Endothelial cell of umbilical vein (primary cell): ENCODE results near the gene COQ8B. TPM values are rescaled to one million over a fixed set of nuclear protein-coding genes. Genes with fewer than 3 reads are reported as not detected.

ENCODE experiments used
- BruUV-seq: library from RNA; stranded (reverse); fragments of 400-500 nt; replicated peaks from 2 replicates; lab custom pipeline; 2021; lab: Mats Ljungman, UMichigan
- CTCF ChIA-PET: fragments of 300-600, 350-600 bp; sonication (Branson Sonifier 250); formaldehyde crosslinking; loops from one replicate; lab custom pipeline; 2021; ENCODE audit warnings: antibody characterized with exemption, inconsistent platforms; lab: Charles Lee
- POLR2A ChIA-PET: fragments of 300-600, 350-600 bp; sonication (Branson Sonifier 250); formaldehyde crosslinking; loops from one replicate; lab custom pipeline; 2021; ENCODE audit warnings: antibody characterized with exemption, inconsistent platforms; lab: Charles Lee
- DNase-seq: peaks from one replicate; pipeline ENCODE4 v3.0.0-alpha.2; 2011; ENCODE audit warnings: low read depth, low spot score
- FAIRE-seq: peaks from 2 replicates; lab custom pipeline; 2011; peaks lifted over from hg19 to GRCh38; lab: Jason Lieb, UNC
- H2AFZ ChIP-seq: 2 replicates; pipeline ENCODE4 v1.6.0; 2012; ENCODE audit warnings: low read depth, low read length, control low read depth, inconsistent platforms
- H3K27ac ChIP-seq: 2 replicates; pipeline ENCODE4 v1.5.1; 2011; ENCODE audit warnings: low read depth, mild to moderate bottlenecking, control low read depth, low read length, moderate library complexity; ENCODE audit not compliant: insufficient read depth
- H3K27me3 ChIP-seq, 2 experiments: 2 replicates each; pipeline versions ENCODE4 v1.6.0 to v1.6.1; 2011; ENCODE audit warnings: low read length in 2 of 2, mixed read lengths in 1 of 2; ENCODE audit not compliant: control insufficient read depth in 2 of 2, insufficient read depth in 2 of 2
- H3K36me3 ChIP-seq, 2 experiments: 2 replicates in 1 of 2; 3 replicates in 1 of 2; pipeline ENCODE4 v1.5.1; 2011; ENCODE audit warnings: low read length in 2 of 2, mild to moderate bottlenecking in 1 of 2, moderate library complexity in 1 of 2; ENCODE audit not compliant: control insufficient read depth in 2 of 2, insufficient read depth in 2 of 2; ENCODE audit errors: extremely low read depth in 1 of 2
- H3K4me1 ChIP-seq: 3 replicates; pipeline ENCODE4 v1.5.1; 2011; ENCODE audit warnings: mild to moderate bottlenecking, low read length; ENCODE audit not compliant: control insufficient read depth, insufficient read depth; ENCODE audit errors: extremely low read depth
- H3K4me2 ChIP-seq: 2 replicates; pipeline ENCODE4 v1.6.1; 2011; ENCODE audit warnings: low read length, control low read depth, mixed read lengths; ENCODE audit not compliant: insufficient read depth
- H3K4me3 ChIP-seq, 3 experiments: fragments of 200-600 bp in 1 of 3; sonication (generic), shearing (Covaris generic) in 1 of 3; replicated peaks in 1 of 3; 2 replicates each; pipeline ENCODE4 v1.5.1; 2011 to 2016; ENCODE audit warnings: control low read depth in 3 of 3, low read length in 3 of 3, mild to moderate bottlenecking in 2 of 3, inconsistent platforms in 1 of 3, low read depth in 1 of 3, moderate library complexity in 1 of 3; ENCODE audit not compliant: insufficient read depth in 1 of 3
- H3K79me2 ChIP-seq: 2 replicates; pipeline ENCODE4 v1.6.0; 2012; ENCODE audit warnings: low read length, inconsistent platforms; ENCODE audit not compliant: control insufficient read depth, insufficient read depth
- H3K9ac ChIP-seq: replicated peaks from 2 replicates; pipeline ENCODE3; 2011; ENCODE audit warnings: low read length, control low read depth; ENCODE audit not compliant: insufficient read depth; ENCODE audit errors: extremely low read depth
- H3K9me1 ChIP-seq: replicated peaks from 3 replicates; pipeline ENCODE4 v1.6.0; 2011; ENCODE audit warnings: mild to moderate bottlenecking, low read length; ENCODE audit not compliant: control insufficient read depth, insufficient read depth; ENCODE audit errors: extremely low read depth
- H3K9me3 ChIP-seq: replicated peaks from 2 replicates; pipeline ENCODE4 v1.5.1; 2012; ENCODE audit warnings: low read length, inconsistent platforms; ENCODE audit not compliant: control insufficient read depth, insufficient read depth
- H4K20me1 ChIP-seq: replicated peaks from 2 replicates; pipeline ENCODE3; 2011; ENCODE audit warnings: mild to moderate bottlenecking, low read length; ENCODE audit not compliant: control insufficient read depth, insufficient read depth; ENCODE audit errors: extremely low read depth
- CTCF ChIP-seq, 2 donors: IDR thresholded peaks; 1 replicate in 1 of 2; 2 replicates in 1 of 2; pipeline ENCODE4 v1.5.1; 2011; ENCODE audit warnings: low read length in 2 of 2, mild to moderate bottlenecking in 2 of 2, moderate library complexity in 2 of 2, control low read depth in 1 of 2, inconsistent platforms in 1 of 2, low read depth in 1 of 2; ENCODE audit not compliant: insufficient read depth in 1 of 2; ENCODE audit errors: extremely low read depth in 1 of 2
- EZH2 ChIP-seq: IDR thresholded peaks from 2 replicates; pipeline ENCODE4 v1.6.1; 2012; ENCODE audit warnings: borderline replicate concordance, low read depth, mild to moderate bottlenecking, moderate library complexity, low read length, inconsistent platforms; ENCODE audit not compliant: severe bottlenecking
- FOS ChIP-seq: IDR thresholded peaks from 2 replicates; pipeline ENCODE4 v1.6.1; 2011; ENCODE audit warnings: mild to moderate bottlenecking, low read length, moderate library complexity, borderline replicate concordance; ENCODE audit not compliant: insufficient read depth
- JUN ChIP-seq: IDR thresholded peaks from 2 replicates; pipeline ENCODE4 v1.6.1; 2011; ENCODE audit warnings: borderline replicate concordance, low read depth; ENCODE audit not compliant: insufficient read length, insufficient read depth
- MYC ChIP-seq: IDR thresholded peaks from one replicate; pipeline ENCODE4 v1.6.1; 2011; ENCODE audit warnings: mild to moderate bottlenecking, low read depth, low read length
- POLR2A ChIP-seq: IDR thresholded peaks from 2 replicates; pipeline ENCODE4 v1.6.1; 2012; ENCODE audit warnings: low read depth, mild to moderate bottlenecking, control low read depth, low read length
- POLR2AphosphoS5 ChIP-seq: IDR thresholded peaks from 2 replicates; pipeline ENCODE4 v1.6.1; 2012; ENCODE audit warnings: low read depth, mild to moderate bottlenecking, control low read depth, low read length, moderate library complexity; ENCODE audit not compliant: insufficient read depth
- dilution Hi-C: fragments of 300-500 bp; cut with MboI; formaldehyde crosslinking; loops from one replicate; pipeline ENCODE4 v1.15.0; 2019; ENCODE audit warnings: low sequenced_read_pairs; ENCODE audit not compliant: extremely low pct_ligation_motif_present
- intact Hi-C: fragments of 100-400 bp; cut with micrococcal nuclease; formaldehyde crosslinking; loops from one replicate; pipeline ENCODE4 v1.10.0; 2022
- polyA plus RNA-seq, 4 experiments: library from polyadenylated mRNA; depleted of rRNA in 3 of 4; stranded (reverse) in 3 of 4; unstranded in 1 of 4; fragments of >200 nt; gene quantifications; 2 replicates each; pipeline versions ENCODE4 v1.2.1 to v1.2.3, GENCODE V29; 2011 to 2012; ENCODE audit warnings: missing spikeins in 1 of 4
- total RNA-seq: library from RNA; stranded (reverse); gene quantifications from 2 replicates; pipeline ENCODE4 v1.2.3, GENCODE V29; 2021

The COQ8B gene
- total and polyA plus RNA-seq, 2 donors (not counting 3 experiments of a cell fraction or from before 2014, with no cell fraction given) = 16.2 to 19.2 TPM

- TF ChIP-seq JUN (no peak), CTCF (IDR thresholded peaks at IDR 0.05; ENCODE audit: extremely low read depth in 1 of 2, insufficient read depth in 1 of 2, low read depth in 1 of 2, low read length in 2 of 2) (no peak), EZH2 (no peak), FOS (no peak), POLR2A (no peak), MYC (no peak), POLR2AphosphoS5 (no peak)
- no peak overlapping the region for H3K4me3 ChIP-seq
- H3K79me2 ChIP-seq = no peaks in the 10 kb centered on the region
- no peak overlapping the region for H3K9ac ChIP-seq
- intact Hi-C loops (no loop called here), dilution Hi-C loops (no loop called here)
- no peak overlapping the region for H2AFZ ChIP-seq
- no peaks in the 10 kb centered on the region for H3K9me1 ChIP-seq
- DNase-seq (no peak), FAIRE-seq (no peak)
- H4K20me1 ChIP-seq = no peaks in the 10 kb centered on the region
- H3K4me1 ChIP-seq = no peaks in the 10 kb centered on the region
- no peaks in the 10 kb centered on the region for H3K9me3 ChIP-seq
- no peak overlapping the region for H3K27ac ChIP-seq
- POLR2A ChIA-PET = no interaction called here
- BruUV-seq = no TSS peak
- H3K36me3 ChIP-seq = peaks cover 0 to 2% of the 10 kb centered on the region in 2 experiments
- no peaks in the 10 kb centered on the region for H3K27me3 ChIP-seq
- CTCF ChIA-PET = no interaction called here
- H3K4me2 ChIP-seq = no peak overlapping the region
Measured at GRCh38 chr19:40697007-40697406, 19.7 kb downstream of the COQ8B start.
